ENCODE data around the gene NEURL1B. TPM values are rescaled to one million over a fixed set of nuclear protein-coding genes. Genes with fewer than 3 reads are reported as not detected.
"Not testable (repeated sequence)": the region's sequence is repeated elsewhere in the genome, so short reads cannot be mapped to it uniquely, and the experiment has no call there.

The NEURL1B gene
- polyA plus RNA-seq, 1 donor (not counting 4 experiments of a cell fraction or from before 2014, with no cell fraction given) = 0.43 TPM

DNA sequence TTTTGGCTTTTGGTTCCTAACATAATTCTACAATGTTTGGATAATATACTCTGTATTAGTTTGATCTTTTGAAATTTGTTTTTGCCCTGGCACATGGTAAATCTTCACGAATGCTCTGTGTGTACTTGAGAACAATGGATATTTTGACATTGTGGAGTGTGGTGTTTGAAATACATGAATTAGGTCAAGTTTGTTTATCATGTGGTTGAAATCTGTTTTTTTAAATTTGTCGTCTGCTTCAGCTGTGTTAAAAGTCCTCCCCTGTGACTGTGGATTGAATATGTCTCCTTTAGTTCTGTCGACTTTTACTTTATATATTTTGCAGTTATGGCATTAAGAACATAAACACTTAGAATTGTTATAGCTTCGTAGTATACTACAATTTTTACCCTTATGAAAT is 69.6 kb downstream of the NEURL1B start:
- no peak overlapping the region for H3K27ac ChIP-seq (ENCODE audit: control insufficient read depth, insufficient read depth, low read length)
- no peaks in the 10 kb centered on the region for H3K79me2 ChIP-seq (ENCODE audit: control insufficient read depth, insufficient read depth, low read length)
- TF ChIP-seq, protein P1, sequence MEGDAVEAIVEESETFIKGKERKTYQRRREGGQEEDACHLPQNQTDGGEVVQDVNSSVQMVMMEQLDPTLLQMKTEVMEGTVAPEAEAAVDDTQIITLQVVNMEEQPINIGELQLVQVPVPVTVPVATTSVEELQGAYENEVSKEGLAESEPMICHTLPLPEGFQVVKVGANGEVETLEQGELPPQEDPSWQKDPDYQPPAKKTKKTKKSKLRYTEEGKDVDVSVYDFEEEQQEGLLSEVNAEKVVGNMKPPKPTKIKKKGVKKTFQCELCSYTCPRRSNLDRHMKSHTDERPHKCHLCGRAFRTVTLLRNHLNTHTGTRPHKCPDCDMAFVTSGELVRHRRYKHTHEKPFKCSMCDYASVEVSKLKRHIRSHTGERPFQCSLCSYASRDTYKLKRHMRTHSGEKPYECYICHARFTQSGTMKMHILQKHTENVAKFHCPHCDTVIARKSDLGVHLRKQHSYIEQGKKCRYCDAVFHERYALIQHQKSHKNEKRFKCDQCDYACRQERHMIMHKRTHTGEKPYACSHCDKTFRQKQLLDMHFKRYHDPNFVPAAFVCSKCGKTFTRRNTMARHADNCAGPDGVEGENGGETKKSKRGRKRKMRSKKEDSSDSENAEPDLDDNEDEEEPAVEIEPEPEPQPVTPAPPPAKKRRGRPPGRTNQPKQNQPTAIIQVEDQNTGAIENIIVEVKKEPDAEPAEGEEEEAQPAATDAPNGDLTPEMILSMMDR (optimal IDR thresholded peaks at IDR 0.05 in 1 of 3, IDR thresholded peaks at IDR 0.05 in 1 of 3, conservative IDR thresholded peaks at IDR 0.05 in 1 of 3; ENCODE audit: extremely low read depth in 1 of 3, insufficient read depth in 2 of 3, low read length in 3 of 3) = no peak
- no peak for TF ChIP-seq EZH2 (IDR thresholded peaks at IDR 0.05; ENCODE audit: low read length)
- H3K9me1 ChIP-seq (ENCODE audit: control insufficient read depth, extremely low read depth, insufficient read depth, low read length) = no peaks in the 10 kb centered on the region
- no peak overlapping the region for H3K4me3 ChIP-seq (ENCODE audit: control insufficient read depth in 2 of 3, extremely low read depth in 1 of 3, insufficient read depth in 2 of 3, low read depth in 1 of 3, low read length in 3 of 3)
- dilution Hi-C loops (cut with MboI; ENCODE audit: extremely low pct_ligation_motif_present, low sequenced_read_pairs) = no loop called here
- H3K27me3 ChIP-seq (ENCODE audit: control insufficient read depth, extremely low read depth, insufficient read depth, low read length) = no peaks in the 10 kb centered on the region
- no peak overlapping the region for H3K9ac ChIP-seq (ENCODE audit: control insufficient read depth, extremely low read depth, insufficient read depth, low read length)
- no peak overlapping the region for H3K4me2 ChIP-seq (ENCODE audit: control insufficient read depth, extremely low read depth, insufficient read depth, low read depth, low read length)
- H4K20me1 ChIP-seq (ENCODE audit: control insufficient read depth, extremely low read depth, insufficient read depth, low read length) = no peaks in the 10 kb centered on the region
- H3K36me3 ChIP-seq (ENCODE audit: control insufficient read depth in 2 of 2, extremely low read depth in 1 of 2, insufficient read depth in 2 of 2, low read length in 2 of 2) = no peaks in the 10 kb centered on the region
- DNase-seq (ENCODE audit: low read depth, low spot score) (no peak), FAIRE-seq (no peak)
- H3K4me1 ChIP-seq (ENCODE audit: control insufficient read depth, extremely low read depth, insufficient read depth, low read length) = peaks cover 14% of the 10 kb centered on the region
- no peaks in the 10 kb centered on the region for H3K9me3 ChIP-seq (ENCODE audit: control insufficient read depth, low read depth, low read length)
- H2AFZ ChIP-seq (ENCODE audit: control insufficient read depth, low read length) = no peak overlapping the region

DNA sequence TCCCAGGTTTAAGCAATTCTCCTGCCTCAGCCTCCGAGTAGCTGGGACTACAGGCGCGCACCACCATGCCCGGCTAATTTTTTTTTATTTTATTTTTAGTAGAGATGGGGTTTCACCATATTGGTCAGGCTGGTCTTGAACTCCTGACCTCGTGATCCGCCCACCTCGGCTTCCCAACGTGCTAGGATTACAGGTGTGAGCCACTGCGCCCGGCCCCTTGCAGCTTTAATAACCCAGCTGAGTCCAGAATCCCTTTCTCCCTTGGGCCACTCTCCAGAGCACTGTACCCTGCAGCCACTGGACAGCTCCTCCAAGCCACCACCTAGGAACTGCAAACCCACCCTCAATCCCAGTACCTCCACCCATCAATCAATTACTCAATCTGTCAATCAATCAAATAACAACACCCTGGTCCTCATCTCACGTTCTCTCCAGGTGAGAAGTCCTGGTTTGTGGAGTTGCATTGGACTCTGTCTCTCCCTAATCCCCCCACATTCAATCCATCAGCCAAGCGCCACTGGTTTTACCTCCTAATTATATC is 70.3 kb downstream of the NEURL1B start:
- H3K4me3 ChIP-seq (ENCODE audit: control insufficient read depth in 2 of 3, extremely low read depth in 1 of 3, insufficient read depth in 2 of 3, low read depth in 1 of 3, low read length in 3 of 3); H3K79me2 ChIP-seq (ENCODE audit: control insufficient read depth, insufficient read depth, low read length); FAIRE-seq; H3K36me3 ChIP-seq (ENCODE audit: control insufficient read depth in 2 of 2, extremely low read depth in 1 of 2, insufficient read depth in 2 of 2, low read length in 2 of 2); H3K27me3 ChIP-seq (ENCODE audit: control insufficient read depth, extremely low read depth, insufficient read depth, low read length); H3K9ac ChIP-seq (ENCODE audit: control insufficient read depth, extremely low read depth, insufficient read depth, low read length); H2AFZ ChIP-seq (ENCODE audit: control insufficient read depth, low read length); dilution Hi-C loops (cut with MboI; ENCODE audit: extremely low pct_ligation_motif_present, low sequenced_read_pairs); H3K4me2 ChIP-seq (ENCODE audit: control insufficient read depth, extremely low read depth, insufficient read depth, low read depth, low read length); H3K27ac ChIP-seq (ENCODE audit: control insufficient read depth, insufficient read depth, low read length); H3K9me1 ChIP-seq (ENCODE audit: control insufficient read depth, extremely low read depth, insufficient read depth, low read length); H3K9me3 ChIP-seq (ENCODE audit: control insufficient read depth, low read depth, low read length); DNase-seq (ENCODE audit: low read depth, low spot score); H4K20me1 ChIP-seq (ENCODE audit: control insufficient read depth, extremely low read depth, insufficient read depth, low read length): not testable (repeated sequence)
- peaks cover 14% of the 10 kb centered on the region for H3K4me1 ChIP-seq (ENCODE audit: control insufficient read depth, extremely low read depth, insufficient read depth, low read length)

DNA sequence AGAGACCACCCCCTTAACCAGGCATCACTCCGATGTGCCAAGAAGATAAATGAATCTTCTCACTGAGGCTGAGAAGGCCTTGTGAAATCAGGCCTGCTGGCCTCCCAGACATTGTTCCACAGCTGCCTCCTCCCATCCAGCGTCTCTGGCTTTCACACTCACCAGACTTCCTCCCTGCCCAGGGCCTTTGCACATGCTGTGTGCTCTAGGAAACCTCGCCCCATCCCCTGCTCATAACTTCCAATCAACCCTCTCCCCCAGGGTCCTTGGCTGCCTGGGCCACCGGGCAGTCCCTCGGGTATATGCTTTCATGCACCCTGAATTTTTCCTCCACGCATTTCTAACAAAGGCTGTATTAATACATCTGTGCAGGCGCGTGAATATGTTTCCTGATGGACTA is 71.5 kb downstream of the NEURL1B start:
- Histone ChIP-seq H4K20me1 (ENCODE audit: control insufficient read depth, extremely low read depth, insufficient read depth, low read length) (no peaks in the 10 kb centered on the region), H3K9me3 (ENCODE audit: control insufficient read depth, low read depth, low read length) (no peaks in the 10 kb centered on the region), H3K4me1 (ENCODE audit: control insufficient read depth, extremely low read depth, insufficient read depth, low read length) (peaks cover 14% of the 10 kb centered on the region), H3K9me1 (ENCODE audit: control insufficient read depth, extremely low read depth, insufficient read depth, low read length) (no peaks in the 10 kb centered on the region), H3K9ac (ENCODE audit: control insufficient read depth, extremely low read depth, insufficient read depth, low read length) (no peak overlapping the region), H3K4me3 (ENCODE audit: control insufficient read depth in 2 of 3, extremely low read depth in 1 of 3, insufficient read depth in 2 of 3, low read depth in 1 of 3, low read length in 3 of 3) (no peak overlapping the region), H3K36me3 (ENCODE audit: control insufficient read depth in 2 of 2, extremely low read depth in 1 of 2, insufficient read depth in 2 of 2, low read length in 2 of 2) (no peaks in the 10 kb centered on the region), H3K27me3 (ENCODE audit: control insufficient read depth, extremely low read depth, insufficient read depth, low read length) (no peaks in the 10 kb centered on the region), H3K79me2 (ENCODE audit: control insufficient read depth, insufficient read depth, low read length) (no peaks in the 10 kb centered on the region), H3K4me2 (ENCODE audit: control insufficient read depth, extremely low read depth, insufficient read depth, low read depth, low read length) (no peak overlapping the region), H3K27ac (ENCODE audit: control insufficient read depth, insufficient read depth, low read length) (no peak overlapping the region), H2AFZ (ENCODE audit: control insufficient read depth, low read length) (no peak overlapping the region)
- FAIRE-seq (no peak), DNase-seq (ENCODE audit: low read depth, low spot score) (no peak)
- TF ChIP-seq, protein P1 (optimal IDR thresholded peaks at IDR 0.05 in 1 of 3, IDR thresholded peaks at IDR 0.05 in 1 of 3, conservative IDR thresholded peaks at IDR 0.05 in 1 of 3; ENCODE audit: extremely low read depth in 1 of 3, insufficient read depth in 2 of 3, low read length in 3 of 3) = no peak
- no peak for TF ChIP-seq EZH2 (IDR thresholded peaks at IDR 0.05; ENCODE audit: low read length)
- dilution Hi-C loops (cut with MboI; ENCODE audit: extremely low pct_ligation_motif_present, low sequenced_read_pairs) = no loop called here

All from keratinocyte (primary cell).